HG03280 (cell line): ENCODE results near the gene CACNA2D2.

Source experiments
- ATAC-seq: cut with Tn5 transposase; IDR thresholded peaks from one replicate; pipeline ENCODE4 v1.9.1; 2021; ENCODE audit warnings: mild to moderate bottlenecking, moderate library complexity; ENCODE audit not compliant: unreplicated experiment

The CACNA2D2 gene

DNA sequence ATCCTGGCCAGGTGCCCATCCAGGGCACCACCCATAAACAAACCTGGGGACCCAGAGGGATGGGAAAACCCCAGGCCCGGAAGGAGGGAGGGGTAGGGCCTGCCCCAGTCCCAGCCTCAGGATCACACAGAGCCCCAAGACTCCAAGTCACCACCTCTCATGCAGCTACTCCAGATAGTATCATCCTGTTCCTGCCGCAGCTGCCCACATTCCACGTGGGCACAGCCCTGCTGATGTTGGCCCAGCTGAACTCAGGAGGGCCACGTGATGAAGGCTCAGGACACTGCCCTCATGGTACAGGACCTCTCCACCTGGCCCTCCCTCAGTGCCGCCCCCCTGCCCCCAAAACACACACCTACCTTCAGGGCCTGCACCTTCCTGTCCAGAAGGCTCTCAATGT lies 69.5 kb downstream of the CACNA2D2 start:
- no peak for ATAC-seq

DNA sequence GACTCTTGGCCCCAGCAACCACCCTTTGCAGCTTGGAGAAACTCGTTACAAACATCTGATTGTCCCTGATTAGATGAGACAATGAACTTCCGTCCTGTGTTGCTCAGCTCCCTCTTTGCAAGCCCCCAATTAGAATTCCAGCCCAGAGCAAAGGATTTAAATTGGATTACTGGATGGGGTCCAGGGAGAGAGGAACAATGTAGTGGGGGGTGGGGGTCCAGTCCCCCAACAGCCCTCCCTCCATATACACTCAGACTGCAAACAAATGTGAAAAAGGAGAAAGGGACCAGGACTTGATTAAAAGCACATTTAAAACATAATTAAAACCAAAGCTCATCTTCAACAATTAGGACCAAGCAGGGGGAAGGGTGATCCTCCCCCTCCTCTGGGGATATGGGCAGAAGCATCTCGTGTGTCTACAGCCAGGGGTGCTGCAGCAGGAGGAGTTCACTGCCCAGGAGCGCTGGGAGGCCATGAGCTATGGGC lies 72.4 kb downstream of the CACNA2D2 start:
- no peak for ATAC-seq

- ATAC-seq = no peak
These were observed 73.2 kb downstream of the CACNA2D2 start for GRCh38 chr3:50430191-50430590.

DNA sequence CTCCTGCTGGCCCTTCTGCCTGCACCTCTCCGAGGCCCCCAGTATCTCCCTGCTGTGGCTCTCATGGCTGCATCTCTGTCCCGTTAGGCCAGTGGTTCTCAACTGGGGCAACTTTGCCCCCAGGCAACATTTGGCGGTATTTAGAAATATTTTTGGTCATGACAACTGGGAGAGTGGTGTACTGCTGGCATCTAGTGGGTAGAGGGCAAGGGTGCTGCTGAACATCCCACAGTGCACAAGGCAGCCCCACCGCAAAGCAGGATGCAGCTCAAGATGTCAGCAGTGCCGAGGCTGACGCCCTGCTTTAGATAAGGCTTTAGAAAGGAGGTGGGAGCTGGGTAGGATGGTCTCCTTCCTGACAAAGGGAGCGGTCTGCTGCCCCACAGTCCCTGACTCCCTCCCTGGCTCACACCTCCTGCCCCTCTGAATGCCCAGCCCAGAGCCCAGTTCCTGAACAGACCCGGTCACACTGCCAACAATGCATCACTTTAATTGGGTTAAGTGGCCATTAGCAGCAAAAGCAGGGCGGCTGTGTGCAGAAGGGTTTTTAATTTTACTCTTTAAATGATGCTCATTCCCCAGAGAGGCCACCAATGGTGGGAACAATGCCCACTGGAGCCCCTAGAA lies 75.3 kb downstream of the CACNA2D2 start:
- no peak for ATAC-seq

GRCh38 chr3:50427217-50427616 lies 76.2 kb downstream of the CACNA2D2 start:
- ATAC-seq = no peak

GRCh38 chr3:50425911-50426310 lies 77.5 kb downstream of the CACNA2D2 start:
- no peak for ATAC-seq

- ATAC-seq = no peak
These were observed 79.9 kb downstream of the CACNA2D2 start for GRCh38 chr3:50423543-50423942.

DNA sequence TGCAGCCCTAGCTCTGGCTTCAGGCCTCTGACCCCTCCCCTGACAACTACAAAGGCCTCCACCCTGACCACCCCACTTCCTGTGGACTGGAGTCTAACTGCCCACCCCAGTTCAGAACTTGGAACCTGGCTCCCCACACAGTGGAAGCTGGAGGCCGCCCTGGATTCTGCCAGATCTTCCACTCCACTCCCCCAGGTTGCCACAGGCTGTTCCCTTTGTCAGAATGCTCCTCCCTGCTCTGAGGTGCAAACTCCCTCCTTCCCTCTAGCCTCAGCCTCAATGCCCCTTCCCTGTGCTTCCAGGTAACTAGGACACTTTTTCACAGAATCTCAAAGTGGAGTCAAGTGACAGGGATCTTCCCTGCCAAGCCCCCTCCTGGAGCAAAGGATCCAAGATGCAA lies 81.3 kb downstream of the CACNA2D2 start:
- no peak for ATAC-seq

GRCh38 chr3:50419595-50420370 lies 83.7 kb downstream of the CACNA2D2 start:
- no peak for ATAC-seq

- ATAC-seq = no peak
These were observed 84.6 kb downstream of the CACNA2D2 start for GRCh38 chr3:50418850-50419249.

GRCh38 chr3:50417637-50418033 lies 85.8 kb downstream of the CACNA2D2 start:
- no peak for ATAC-seq

- no peak for ATAC-seq
These were observed 86.4 kb downstream of the CACNA2D2 start for GRCh38 chr3:50416736-50417636.

DNA sequence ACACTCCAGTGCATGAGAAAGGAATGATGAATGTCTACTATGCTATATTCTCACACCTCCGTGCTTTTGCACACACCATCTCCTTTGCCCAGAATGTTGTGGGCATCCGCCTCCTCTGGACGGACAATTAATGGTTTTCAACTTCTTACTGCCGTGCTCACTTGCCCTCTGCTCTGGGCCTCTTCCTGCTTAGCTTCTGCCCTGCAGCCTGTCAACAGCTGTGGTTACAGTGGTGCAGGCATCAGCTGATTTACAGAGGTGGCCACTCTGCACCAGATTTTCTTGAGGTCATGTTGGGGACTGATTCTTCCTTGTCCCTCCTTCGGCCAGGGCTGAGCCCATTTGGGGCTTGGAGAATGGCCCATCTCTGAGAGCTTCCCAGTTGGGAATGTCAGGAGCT lies 87.6 kb downstream of the CACNA2D2 start:
- no peak for ATAC-seq

DNA sequence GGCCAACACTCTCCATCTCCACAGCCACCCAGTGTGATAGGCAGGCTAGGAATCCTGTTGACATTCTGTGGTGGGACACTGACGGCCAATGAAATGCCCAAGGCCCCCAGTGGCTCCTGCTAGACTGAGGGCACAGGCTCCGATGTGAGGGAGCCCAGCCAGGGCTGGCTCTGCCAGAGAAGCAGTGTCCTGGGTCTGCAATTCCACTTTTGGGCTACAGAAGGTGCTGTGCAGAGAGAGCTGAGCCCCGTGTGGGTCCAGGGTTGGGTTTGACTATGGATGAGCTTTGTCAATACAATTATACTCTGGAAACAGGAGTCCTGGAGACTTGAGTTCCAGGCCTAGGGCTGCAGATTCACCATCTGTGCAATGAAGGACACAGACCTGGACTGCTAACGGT lies 88.4 kb downstream of the CACNA2D2 start:
- no peak for ATAC-seq

- no peak for ATAC-seq
These were observed 88.8 kb downstream of the CACNA2D2 start for GRCh38 chr3:50414616-50415015.

DNA sequence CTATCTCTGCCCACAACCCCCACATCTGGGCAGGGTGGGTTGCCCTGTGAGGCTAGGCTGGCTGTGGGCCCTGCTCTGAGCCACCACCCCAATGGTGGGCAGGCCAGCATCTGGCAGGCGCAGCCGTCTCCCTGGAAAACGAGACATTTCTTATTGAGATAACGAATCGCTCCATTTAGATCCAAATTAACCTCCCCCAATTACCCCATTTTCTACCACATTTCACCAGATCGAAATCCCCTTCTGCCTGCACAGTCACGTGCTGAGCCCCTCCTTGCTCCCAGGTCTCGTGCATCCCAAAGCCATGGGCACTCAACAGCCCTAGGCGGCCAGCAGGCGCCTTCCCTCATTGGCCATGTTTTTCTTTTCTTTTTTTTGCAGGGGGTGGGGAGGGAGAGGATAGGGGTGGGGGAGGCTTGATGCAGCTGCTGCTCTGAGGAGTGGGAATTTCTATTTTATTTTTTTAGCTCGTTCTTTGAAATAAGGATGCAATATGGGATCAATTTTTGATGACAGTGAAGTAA lies 91.1 kb downstream of the CACNA2D2 start:
- no peak for ATAC-seq

- no peak for ATAC-seq
These were observed 92.2 kb downstream of the CACNA2D2 start for GRCh38 chr3:50411229-50411628.

GRCh38 chr3:50410608-50411139 lies 92.8 kb downstream of the CACNA2D2 start:
- no peak for ATAC-seq

GRCh38 chr3:50410185-50410584 lies 93.2 kb downstream of the CACNA2D2 start:
- no peak for ATAC-seq

GRCh38 chr3:50408443-50408944 lies 94.9 kb downstream of the CACNA2D2 start:
- ATAC-seq = no peak

GRCh38 chr3:50406487-50406886 lies 96.9 kb downstream of the CACNA2D2 start:
- no peak for ATAC-seq
